Astrocyte of the spinal cord (primary cell): ENCODE data around the gene OSBPL10.

Experiments
- DNase-seq: peaks from one replicate; pipeline ENCODE4 v3.0.0; 2011; ENCODE audit warnings: low read depth, low spot score
- H3K4me3 ChIP-seq: 2 replicates; pipeline ENCODE4 v1.5.1; 2011; ENCODE audit warnings: low read depth, mild to moderate bottlenecking, low read length, moderate library complexity
- in situ Hi-C: cut with HindIII; loops from 2 replicates; pipeline ENCODE4 v1.10.0; 2017; ENCODE audit warnings: low sequenced_read_pairs
- TF ChIP-seq, protein P1 (sequence below): IDR thresholded peaks from 2 replicates; pipeline ENCODE4 v1.5.1; 2012; ENCODE audit warnings: low read depth, mild to moderate bottlenecking, low read length, inconsistent platforms

Gene OSBPL10

DNA sequence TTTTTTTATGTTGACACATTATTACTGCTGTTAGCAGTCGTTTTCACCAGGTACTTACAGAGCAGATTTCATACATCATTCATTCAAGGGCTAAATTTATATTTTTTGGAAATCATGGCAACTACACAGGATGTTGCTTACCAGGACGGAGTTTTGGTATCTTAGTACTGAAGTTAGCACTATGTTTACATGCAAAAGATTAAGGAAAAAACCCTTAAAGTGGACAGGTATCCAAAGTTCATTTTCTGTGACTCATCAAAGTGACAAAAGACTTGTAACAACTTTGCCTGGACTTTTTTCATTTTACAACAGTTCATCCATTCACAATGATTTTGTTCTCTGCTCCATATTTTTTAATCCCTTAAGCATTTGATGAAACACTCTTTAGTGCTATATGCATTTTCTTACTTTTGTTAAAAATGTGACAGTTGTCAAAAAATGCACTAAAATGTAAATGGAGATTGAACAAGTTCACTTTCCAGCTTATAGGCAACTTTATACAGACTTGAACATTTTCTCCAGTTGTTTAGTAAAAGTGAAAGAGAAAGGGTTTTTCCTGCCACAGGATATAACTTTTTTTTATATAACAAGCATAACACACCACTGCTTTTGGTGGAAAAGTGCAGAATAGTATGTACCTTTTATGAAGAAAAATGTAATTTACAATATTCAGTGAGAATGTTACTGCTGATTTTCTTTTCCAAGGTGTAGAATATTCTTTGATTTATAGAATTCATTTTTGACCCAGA, 344.2 kb downstream of the OSBPL10 start:
- H3K4me3 ChIP-seq, result no peak overlapping the region
- DNase-seq, result no peak
- TF ChIP-seq, protein P1, sequence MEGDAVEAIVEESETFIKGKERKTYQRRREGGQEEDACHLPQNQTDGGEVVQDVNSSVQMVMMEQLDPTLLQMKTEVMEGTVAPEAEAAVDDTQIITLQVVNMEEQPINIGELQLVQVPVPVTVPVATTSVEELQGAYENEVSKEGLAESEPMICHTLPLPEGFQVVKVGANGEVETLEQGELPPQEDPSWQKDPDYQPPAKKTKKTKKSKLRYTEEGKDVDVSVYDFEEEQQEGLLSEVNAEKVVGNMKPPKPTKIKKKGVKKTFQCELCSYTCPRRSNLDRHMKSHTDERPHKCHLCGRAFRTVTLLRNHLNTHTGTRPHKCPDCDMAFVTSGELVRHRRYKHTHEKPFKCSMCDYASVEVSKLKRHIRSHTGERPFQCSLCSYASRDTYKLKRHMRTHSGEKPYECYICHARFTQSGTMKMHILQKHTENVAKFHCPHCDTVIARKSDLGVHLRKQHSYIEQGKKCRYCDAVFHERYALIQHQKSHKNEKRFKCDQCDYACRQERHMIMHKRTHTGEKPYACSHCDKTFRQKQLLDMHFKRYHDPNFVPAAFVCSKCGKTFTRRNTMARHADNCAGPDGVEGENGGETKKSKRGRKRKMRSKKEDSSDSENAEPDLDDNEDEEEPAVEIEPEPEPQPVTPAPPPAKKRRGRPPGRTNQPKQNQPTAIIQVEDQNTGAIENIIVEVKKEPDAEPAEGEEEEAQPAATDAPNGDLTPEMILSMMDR, result no peak
- in situ Hi-C loops, result no loop called here

- TF ChIP-seq, protein P1, result no peak
- no peak for DNase-seq
- in situ Hi-C loops, result no loop called here
- no peak overlapping the region for H3K4me3 ChIP-seq
Observed at GRCh38 chr3:31636049-31636448, 345.0 kb downstream of the OSBPL10 start.

DNA sequence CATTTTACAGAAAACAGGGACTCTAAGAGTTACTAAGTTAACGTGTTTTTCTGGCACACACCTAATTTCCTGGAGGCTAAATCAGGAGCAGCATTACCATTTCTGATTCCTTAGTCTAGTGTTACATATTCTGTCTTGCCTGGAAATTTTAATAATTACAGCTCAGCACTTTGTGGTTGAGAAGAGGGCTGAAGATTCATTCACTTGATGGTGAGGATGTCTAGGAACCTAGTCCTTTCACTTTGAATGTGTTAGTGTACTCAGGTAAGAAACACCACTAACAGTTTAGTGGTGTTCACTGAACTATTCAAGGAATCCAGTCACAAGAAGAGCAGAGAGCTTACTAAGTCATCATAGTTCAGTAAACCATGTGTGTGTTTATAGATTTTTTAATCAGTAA, 345.5 kb downstream of the OSBPL10 start:
- TF ChIP-seq, protein P1, result no peak
- no peak overlapping the region for H3K4me3 ChIP-seq
- DNase-seq, result no peak
- in situ Hi-C loops, result no loop called here

- peak; percentile 52 for DNase-seq
- H3K4me3 ChIP-seq, result no peak overlapping the region
- TF ChIP-seq, protein P1, result no peak
- in situ Hi-C loops, result no loop called here
Observed at GRCh38 chr3:31634476-31634875, 346.6 kb downstream of the OSBPL10 start.

DNA sequence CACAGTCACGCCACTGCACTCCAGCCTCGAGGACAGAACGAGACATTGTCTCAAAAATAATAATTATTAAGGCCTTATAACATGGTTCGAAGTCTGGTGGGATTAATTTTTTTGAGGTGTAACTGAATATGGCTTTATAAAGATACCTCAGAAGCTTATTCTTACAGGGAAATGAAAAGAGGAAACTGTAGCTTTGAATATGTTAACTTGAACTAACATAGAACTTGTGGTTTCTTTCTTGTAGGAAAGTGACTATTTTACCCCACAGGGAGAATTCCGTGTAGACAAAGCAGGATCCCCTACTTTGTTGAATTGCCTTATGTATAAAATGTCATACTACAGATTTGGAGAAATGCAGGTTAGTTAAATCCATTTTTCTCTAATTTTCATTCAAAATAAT, 352.0 kb downstream of the OSBPL10 start:
- H3K4me3 ChIP-seq, result no peak overlapping the region
- in situ Hi-C loops, result no loop called here
- DNase-seq, result no peak
- TF ChIP-seq, protein P1, result no peak

DNA sequence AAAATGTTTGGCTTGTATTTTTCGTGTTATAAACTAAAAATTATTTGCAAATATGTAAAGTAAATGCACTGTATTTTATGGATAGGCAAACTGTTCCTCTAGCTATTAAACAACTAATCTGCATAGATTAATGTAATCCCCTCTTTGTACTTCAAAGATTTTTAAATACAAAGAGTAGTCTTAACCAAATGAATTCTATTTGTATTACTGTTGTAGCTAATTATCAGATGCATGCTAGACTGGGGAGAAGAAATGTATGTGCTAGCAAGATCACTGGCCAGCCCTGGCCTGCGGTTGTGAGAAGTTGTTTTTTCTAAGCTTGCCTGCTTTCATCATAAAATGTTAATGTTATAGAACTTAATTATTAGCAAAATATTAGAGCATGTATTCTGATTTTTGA, 355.7 kb downstream of the OSBPL10 start:
- H3K4me3 ChIP-seq, result no peak overlapping the region
- TF ChIP-seq, protein P1, result no peak
- DNase-seq, result no peak
- in situ Hi-C loops, result no loop called here
